Activated CD4-positive, alpha-beta T cell treated with anti-CD3 and anti-CD28 coated beads, Interleukin-2, amount 50 U/mL, for 48 hours (primary cell): ENCODE measurements around the gene SAMD11.
"Not testable (repeated sequence)": the region's sequence is repeated elsewhere in the genome, so short reads cannot be mapped to it uniquely, and the experiment has no call there.

Experiments
- DNase-seq, 2 experiments: peaks; one replicate each; pipeline ENCODE4 v3.0.0-alpha.2; 2020

The SAMD11 gene, protein sequence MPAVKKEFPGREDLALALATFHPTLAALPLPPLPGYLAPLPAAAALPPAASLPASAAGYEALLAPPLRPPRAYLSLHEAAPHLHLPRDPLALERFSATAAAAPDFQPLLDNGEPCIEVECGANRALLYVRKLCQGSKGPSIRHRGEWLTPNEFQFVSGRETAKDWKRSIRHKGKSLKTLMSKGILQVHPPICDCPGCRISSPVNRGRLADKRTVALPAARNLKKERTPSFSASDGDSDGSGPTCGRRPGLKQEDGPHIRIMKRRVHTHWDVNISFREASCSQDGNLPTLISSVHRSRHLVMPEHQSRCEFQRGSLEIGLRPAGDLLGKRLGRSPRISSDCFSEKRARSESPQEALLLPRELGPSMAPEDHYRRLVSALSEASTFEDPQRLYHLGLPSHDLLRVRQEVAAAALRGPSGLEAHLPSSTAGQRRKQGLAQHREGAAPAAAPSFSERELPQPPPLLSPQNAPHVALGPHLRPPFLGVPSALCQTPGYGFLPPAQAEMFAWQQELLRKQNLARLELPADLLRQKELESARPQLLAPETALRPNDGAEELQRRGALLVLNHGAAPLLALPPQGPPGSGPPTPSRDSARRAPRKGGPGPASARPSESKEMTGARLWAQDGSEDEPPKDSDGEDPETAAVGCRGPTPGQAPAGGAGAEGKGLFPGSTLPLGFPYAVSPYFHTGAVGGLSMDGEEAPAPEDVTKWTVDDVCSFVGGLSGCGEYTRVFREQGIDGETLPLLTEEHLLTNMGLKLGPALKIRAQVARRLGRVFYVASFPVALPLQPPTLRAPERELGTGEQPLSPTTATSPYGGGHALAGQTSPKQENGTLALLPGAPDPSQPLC

DNA sequence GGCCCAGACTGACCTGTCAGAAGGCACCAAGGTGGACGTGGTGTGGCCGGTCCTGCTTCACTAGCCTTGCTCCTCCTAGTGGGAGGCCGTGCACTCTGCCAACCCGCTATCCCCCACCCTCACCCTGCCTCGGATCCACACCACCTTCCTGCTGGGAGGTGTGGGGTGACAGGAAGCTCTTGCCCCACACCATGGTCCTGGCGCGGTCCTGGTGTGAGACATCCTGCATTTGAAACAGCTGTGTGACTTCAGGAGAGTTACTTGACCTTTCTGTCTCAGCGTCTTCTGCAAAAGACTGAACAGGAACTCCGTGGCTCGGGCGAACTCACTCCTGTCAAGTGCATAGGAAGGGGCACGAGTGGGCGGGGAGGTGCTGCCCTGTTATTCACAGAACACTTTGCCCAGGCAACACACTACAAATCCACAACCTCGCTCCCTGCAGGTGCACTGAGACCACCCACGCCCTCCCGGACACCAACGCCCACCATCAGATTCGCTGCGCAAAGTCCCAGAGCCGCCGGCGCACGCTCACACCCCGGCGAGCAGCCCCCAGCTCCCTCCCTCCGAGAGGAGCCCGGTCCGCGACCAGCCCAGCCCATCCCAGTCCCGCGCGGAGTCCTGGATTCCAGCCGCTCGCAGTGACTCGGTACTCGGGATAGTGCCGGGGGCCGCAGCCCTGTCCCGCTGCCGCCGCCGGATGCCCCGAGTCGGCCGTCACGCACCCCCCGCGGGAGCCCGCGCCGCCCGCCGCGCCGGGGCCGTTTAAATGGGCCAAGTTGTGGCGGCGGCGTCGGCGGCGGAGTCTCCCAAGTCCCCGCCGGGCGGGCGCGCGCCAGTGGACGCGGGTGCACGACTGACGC is at the start of gene SAMD11:
SAMD11 (plus strand) TSS at position 793 of the 860 bp plus-strand sequence. CDS start 509 bp downstream, outside the sequence.
- peak; percentile 63 to 66 for DNase-seq

DNA sequence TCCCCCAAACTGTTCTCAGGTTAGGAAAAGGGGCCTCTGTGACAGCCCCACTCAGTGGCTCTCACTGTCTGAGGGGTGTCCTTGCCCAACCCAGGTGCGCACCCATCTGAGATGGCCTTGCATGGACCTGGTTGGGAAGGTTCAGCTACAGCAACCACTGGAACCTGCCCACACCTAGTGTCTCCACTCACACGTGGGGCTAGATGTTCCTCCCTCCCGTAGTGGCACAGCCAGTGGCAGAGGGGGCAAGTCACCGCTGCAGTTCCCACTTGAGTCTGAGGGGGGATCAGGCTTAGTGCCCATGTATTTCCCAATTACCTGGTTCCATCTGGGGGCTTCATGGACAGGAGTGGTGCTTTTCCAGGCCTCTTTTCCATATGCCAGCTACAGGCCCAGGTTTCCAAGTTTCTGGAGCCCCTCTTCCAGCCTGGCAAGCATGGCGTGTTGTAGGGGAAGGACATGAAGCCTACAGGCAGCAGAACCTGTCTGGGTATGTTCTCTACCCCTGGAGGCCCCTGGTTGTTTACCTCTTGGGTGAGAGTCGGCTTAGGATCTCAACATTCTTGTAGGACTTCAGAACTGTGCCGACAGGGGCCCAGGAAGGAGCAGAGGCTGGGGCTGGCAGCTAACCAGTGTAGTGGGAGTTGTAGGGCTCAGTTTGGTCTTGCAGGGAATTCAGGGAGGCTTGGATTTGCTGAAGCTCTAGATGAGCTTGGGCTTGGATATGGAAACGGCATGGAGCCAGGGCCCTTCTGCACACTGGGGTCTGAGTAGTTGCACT is 47.1 kb upstream of the SAMD11 start:
- not testable (repeated sequence) for DNase-seq

DNA sequence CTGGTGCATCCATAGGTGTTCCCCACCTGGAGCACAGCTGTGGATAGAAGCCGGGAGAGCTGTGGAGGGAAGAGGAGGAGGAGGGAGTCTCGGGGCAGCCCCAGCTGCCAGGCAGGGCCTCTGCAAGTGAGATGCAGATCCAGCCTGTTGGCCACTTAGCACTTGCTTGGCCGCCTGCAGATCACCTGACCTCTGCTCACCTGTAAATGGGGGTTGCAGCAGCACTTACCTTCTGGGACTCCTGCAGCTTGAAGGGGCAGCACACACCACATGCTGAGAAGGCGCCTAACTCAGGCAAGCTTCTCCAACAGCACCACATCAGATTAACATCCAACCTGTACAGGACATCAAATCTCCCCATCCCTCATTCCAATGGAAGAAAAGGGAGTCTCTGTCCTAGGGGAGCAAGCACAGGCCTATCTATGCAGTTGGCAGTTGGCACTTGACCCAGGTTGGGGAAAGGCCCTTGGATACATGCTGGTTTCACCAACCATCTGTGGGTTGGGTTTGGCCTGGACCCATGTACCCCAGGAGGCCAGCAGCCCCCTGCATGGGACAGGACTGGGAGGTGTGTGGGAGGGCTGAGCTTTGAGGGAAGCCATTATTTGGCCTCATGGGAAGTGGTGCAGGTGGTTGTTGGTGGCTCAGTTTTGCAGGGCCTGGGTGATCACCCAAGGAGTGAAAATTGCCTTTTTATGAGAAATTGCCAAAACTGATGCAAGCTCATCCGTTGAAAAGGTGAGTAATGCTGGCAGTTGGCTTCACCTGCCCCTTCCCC is 46.3 kb upstream of the SAMD11 start:
- DNase-seq: not testable (repeated sequence)

DNA sequence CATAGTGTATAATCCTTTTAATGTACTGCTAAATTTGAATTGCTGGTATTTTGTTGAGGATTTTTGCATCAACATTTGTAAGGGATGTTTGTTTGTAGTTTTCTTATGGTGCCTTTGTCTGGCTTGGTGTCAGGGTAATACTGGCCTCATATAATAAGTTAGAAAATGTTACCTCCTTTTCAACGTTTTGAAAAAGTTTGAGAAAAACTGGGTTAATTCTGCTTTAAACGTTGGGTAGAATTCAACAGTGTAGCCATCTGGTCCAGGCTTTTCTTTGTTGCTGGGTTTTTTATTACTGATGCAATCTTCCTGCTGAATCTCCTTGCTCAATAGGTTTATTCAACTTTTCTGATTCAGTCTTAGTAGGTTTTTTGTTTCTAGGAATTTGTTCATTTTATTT is 43.2 kb upstream of the SAMD11 start:
- not testable (repeated sequence) for DNase-seq

DNA sequence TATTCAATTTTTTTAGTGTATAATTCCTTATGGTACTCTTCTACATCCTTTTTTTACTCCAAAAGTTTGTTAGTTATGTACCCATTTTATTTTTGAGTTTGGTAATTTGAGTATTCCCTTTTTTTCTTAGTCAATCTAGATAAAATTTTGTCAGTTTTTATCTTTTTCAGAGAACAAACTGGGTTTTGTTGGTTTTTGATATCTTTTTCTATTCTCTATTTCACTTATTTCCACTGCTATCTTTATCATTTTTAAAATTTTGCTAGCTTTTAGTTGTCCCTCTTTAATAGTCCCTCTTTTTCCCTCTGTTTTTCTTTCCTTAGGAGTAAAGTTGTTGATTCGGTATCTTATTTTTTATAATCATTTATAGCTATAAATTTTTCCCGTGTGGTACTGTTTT is 42.8 kb upstream of the SAMD11 start:
- not testable (repeated sequence) for DNase-seq

DNA sequence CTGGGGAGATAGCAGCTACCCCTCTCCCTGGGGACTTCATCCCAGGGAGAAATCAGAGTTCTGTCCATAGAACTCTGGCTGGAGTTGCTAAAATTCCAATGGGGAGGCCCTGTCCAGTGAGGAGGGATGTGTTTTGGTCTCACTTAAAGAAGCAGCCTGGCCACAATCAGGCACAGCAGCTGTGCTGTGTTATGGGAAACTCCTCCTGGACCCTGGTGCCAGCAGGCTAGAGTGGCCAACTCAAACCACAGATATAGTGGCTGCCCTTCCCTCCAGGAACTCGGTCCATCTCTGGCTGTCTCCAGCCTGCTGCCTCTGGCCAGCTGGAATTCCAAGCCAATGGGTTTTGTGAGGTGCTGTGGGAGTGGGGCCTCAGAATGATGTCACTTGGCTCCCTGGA is 37.4 kb upstream of the SAMD11 start:
- DNase-seq: no peak

DNA sequence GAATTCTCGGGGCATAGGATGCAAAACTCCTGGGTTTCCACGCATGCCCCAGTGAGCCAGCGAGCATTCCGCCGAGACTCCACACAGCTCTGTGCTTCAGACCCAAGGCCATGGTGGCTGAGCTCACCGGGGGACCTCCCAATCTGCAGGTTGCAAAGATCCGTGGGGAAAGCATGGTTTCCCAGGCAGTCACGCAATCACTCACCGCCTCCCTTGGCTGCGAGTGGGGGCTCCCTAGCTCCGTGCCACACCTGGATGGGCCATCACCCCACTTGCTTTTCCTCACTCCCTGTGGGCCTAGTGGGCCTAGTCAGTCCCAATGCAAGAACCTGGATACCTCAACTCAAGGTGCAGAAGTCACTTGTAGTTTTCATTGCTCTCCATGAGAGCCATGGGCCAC is 37.0 kb upstream of the SAMD11 start:
- no peak for DNase-seq

DNA sequence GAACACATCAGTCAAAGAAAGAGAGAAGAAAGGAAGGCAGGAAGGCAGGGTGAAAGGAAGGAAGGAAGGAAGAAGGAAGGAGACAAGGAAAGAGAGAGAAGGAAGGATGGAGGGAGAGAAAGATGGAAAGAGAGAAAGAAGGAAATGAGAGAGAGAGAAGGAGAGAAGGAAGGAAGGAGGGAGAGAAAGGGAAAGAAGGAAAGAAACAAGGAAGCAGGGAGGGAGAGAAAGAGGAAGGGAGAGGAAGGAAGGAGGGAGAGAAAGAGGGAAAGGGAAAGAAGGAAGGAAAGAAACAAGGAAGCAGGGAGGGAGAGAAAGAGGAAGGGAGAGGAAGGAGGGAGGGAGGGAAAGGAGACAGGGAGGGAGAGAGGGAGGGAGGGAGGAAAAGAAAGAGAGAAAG is 35.4 kb upstream of the SAMD11 start:
- no peak for DNase-seq

DNA sequence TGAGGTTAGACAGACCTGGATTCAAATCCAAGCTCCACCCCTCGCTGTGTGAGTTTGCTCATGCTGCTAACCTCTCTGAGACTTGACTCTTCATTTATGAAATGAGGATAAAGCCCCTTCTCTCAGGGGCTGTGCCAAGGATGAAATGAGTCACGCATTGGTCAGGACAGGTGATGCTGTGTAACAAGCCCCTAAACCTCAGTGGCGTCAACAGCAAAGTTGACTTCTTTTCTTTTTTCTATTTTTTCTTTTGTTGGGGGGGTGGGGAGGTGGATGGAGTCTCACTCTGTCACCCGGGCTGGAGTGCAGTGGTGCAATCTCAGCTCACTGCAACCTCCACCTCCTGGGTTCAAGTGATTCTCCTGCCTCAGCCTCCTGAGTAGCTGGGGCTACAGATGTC is 33.9 kb upstream of the SAMD11 start:
- DNase-seq: not testable (repeated sequence)

DNA sequence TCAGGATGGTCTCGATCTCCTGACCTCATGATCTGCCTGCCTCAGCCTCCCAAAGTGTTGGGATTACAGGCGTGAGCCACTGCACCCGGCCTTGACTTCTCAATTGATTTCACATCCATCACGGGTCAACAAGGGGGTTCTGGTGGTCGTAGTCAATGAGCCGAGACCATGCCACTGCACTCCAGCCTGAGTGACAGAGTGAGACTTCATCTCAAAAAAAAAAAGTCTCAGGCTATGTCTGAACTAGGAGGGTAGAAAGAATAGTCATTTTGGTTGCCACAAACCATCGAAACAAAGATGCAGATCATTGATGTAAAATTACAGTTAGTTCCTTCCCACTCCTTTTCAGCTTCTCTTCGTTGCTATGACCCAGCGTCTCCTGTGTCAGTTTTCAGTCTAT is 33.5 kb upstream of the SAMD11 start:
- DNase-seq: not testable (repeated sequence)

DNA sequence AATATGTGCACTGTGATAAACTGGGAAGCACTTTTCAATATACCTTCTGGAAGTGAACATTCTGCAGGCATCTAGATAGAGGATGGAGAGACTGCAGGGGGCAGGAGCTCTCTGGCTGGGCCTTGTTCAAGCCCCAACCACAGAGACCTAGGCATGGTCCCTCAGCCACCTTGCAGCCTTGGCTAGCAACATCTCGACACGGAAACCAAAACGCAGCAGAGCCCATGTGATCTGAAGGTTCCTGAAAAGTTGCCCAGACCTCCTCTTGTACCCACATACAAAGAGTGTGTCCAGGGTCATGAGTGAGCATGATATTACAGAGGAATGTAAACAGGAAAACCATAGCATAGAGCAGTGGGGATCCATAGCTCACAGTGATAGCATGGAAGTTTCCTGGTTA is 33.1 kb upstream of the SAMD11 start:
- no peak for DNase-seq

DNA sequence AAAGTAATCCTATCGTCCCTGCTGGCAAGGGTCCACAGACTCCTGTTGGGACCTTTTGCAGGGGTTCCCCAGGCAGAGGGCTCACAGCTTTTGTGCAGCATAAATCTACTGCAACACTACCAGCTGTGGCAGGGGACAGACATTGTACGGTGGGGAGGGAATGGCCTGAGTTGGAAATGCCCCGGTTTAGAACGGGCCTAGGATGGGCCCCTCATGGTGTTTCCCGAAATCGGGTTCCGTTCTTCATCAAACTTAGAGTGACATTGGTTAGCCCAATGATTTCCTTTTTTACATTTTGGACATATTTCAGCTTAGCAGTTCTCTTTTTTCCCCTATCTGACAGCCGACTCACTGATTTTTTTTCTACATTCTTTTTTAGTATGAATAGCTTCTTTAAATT is 26.5 kb upstream of the SAMD11 start:
- DNase-seq: no peak

DNA sequence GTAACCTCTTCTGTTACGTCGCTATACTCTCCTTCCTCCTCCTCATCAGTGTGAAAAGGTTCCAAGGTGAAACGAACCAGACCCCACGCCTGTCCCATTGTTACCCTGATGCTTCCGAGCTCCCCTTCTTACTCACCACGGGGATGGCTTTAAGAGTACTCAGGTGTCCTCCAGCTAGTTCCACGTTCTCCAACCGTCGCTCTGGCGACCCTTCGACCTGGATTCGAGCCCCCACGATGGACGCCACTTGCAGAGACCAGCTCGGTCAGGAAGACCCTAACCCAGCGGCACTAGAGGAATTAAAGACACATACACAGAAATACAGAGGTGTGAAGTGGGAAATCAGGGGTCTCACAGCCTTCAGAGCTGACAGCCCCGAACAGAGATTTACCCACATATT is 25.8 kb upstream of the SAMD11 start:
- DNase-seq: not testable (repeated sequence)

DNA sequence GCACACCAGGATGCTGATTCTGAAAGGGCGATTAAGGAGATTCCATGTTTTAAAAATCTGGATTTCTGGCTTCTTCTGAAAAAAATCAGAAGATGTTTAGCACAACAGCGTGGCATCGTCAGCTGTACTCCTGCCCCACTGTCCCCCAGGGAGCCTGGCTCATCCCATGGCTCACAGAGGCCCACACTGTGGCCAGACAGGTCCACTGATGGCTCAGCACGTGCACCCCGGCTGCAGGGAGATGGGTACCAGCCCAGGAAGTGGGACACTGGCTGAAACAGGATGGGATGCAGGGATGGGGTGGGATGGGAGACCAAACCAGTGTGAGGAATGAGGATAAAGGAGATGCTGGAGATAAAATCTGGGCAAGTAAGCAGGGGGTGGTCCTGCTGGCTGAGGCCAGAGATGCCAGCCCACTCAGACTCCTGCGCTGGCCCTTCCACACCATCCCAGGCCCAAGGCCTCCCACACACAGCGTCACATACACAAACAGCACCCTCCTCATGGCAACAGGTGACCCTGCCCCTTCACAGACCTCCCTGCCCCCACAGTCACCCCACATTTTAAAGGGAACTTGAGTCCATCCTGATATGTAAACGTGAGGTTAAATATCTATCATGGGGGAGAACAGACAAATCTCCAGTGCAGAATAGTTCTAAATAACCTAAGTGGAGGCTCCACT is 23.9 kb upstream of the SAMD11 start:
- no peak for DNase-seq

DNA sequence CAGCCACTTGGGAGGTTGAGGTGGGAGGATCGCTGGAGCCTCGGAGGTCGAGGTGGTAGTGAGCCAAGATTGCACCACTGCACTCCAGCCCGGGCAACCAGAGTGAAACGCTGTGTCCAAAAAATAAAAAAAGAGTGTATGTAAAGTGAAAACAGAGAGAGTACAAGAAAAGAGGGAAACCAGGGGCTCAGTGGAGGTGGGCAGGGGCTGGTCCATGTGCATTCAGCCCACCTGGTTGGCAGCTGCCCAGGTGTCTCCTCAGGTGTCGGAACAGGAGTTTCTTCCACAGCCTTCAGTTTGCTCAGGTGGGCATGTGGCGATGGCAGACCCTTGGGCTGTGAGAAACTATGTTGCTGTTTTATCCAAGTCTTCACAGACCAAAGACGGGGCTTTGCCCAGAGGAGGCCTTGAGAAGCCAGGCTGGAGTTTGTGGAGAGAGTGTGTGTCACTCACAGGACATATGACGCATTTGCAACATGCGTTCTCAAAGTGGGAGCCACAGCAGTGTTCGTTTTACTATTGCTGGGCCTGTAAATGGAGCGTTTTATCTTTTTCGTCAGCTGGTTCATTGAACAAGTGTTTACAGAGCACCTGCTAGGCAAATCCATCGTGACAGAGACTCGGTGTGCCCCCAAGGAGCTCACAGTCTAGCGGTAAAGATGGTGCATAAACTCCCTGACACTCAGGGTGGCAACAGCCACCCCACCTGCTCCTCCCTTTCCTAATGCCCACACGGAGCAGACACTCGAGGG is 22.4 kb upstream of the SAMD11 start:
- no peak for DNase-seq

DNA sequence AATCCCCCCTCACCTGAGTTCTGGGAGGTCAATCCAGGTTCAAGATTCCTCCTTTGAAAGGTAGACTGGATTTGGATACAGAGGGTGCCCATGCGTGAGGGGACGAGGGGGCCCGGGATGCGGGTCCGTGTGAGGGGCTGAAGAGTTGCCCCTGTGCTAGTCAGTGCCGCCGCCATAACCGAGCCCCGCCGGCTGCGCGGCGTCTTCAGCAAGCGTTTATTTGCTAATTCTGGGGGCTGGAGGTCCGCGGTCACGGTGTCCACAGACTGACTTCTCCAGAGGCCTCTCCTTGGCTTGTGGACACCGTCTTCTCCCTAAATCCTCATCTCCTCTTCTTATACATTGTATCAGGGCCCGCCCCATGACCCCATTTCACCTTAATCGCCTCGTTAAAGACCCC is 20.9 kb upstream of the SAMD11 start:
- DNase-seq: no peak

DNA sequence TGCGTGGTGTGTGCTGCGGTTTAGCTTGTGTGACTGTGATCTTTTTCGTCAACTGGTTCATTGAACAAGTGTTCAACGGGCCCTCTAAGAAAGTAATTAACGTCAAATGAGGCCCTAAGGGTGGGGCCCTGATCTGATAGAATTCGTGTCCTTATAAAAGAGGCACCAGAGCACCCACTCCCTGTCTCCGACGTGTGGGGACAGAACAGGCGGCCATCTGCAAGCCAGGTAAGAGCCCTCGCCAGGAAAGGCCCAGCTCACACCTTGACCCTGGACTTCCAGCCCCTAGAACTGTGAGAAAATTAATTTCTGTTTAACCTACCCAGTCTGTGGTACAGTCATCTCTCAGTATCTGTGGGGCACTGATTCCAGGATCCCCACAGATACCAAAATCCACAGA is 20.4 kb upstream of the SAMD11 start:
- DNase-seq: no peak

DNA sequence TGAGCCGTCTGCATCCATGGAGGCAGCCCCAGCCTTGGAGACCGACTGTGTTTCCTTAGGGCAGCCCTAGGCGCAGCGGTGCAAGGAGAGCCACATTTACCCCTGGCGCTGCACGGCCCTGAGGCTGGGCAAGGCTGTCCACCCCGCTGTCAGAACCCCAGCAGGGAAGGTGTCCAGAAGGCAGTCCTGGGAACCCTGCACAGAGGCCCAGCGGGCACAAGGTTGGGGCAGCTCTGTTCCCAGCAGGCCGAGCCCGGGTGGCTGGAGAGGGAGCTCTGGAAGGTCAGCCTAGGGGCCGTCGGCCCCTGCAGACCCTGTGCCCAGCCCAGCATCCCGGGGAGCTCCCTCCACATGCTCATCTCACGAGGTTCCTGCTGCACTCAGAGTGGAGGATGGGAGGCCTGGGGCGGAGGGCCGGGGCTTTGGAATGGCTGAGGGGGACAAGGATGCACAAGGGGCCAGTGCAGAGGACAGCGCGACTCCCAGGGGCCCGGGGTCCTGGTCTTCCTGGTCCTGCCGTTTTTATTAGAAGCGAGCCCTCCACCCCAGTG is 19.9 kb upstream of the SAMD11 start:
- no peak for DNase-seq

DNA sequence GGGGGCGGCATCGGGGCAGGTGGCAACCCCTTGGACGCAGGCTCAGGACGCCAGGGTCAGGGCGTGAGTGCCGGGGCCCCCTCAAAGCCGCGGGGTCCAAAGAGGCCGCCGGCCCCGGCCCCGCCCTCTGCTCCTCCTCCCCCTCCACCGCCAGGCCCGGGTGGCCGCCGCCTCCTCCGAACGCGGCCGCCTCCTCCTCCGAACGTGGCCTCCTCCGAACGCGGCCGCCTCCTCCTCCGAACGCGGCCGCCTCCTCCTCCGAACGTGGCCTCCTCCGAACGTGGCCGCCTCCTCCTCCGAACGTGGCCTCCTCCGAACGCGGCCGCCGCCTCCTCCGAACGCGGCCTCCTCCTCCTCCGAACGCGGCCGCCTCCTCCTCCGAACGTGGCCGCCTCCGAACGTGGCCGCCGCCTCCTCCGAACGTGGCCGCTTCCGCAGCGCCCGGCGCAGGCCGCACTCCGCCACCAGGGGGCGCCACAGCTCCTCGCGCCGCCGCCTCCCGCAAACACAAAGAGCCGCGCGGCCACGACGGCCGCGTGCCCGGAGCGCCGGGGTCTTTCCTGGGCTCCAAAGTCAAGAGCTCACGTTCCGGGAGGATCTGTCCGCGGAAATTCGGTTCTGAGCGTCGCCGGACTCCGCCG is 19.3 kb upstream of the SAMD11 start:
- DNase-seq: peak; percentile 84 to 87
